ENCODE results near the gene CD247.

GRCh38 chr1:167419245-167419644 is 99.1 kb downstream of the CD247 start:
- TF ChIP-seq CTCF (IDR thresholded peaks at IDR 0.05) (no peak), CHD2 (IDR thresholded peaks at IDR 0.05; ENCODE audit: low read length, partially characterized antibody) (no peak), POLR2A (IDR thresholded peaks at IDR 0.05; ENCODE audit: low read length) (no peak), POLR2AphosphoS2 (conservative IDR thresholded peaks at IDR 0.05; ENCODE audit: low read length) (no peak), NR3C1 (IDR thresholded peaks at IDR 0.05) (no peak), RARB (CRISPR knock-in tag; IDR thresholded peaks at IDR 0.05) (no peak), RNF2 (IDR thresholded peaks at IDR 0.05; ENCODE audit: borderline replicate concordance, low read depth) (no peak), KDM1A (IDR thresholded peaks at IDR 0.05; ENCODE audit: low read depth) (no peak), RFX5 (IDR thresholded peaks at IDR 0.05) (no peak), GATA3 (IDR thresholded peaks at IDR 0.05; ENCODE audit: borderline replicate concordance) (no peak), ZC3H11A (IDR thresholded peaks at IDR 0.05) (no peak), MAFK (IDR thresholded peaks at IDR 0.05; ENCODE audit: partially characterized antibody) (no peak), JUN (IDR thresholded peaks at IDR 0.05) (no peak)
